ENCODE measurements around the gene C4B.
"Not testable (repeated sequence)": the region's sequence is repeated elsewhere in the genome, so short reads cannot be mapped to it uniquely, and the experiment has no call there.

Gene C4B

DNA sequence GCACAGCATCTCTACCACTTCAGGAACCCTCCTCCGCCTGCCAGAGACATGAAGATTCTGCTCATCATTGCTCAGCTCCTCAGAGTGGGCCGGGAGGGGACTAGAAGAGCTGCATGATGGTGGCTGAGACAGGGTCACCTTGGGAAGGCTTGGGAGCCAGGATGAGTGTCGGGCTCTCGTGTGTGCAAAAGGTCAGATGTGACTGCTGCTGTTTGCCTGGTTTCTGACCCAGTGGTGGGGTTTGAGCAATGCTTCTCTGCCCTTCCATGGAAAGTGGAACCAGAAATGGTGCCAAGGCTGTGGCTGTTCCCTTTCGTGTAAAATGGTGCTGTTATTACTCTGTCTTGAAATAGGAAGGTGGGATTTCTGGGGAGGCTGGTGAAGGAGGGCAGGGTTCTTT is 33.6 kb upstream of the C4B start:
- DNase-seq: not testable (repeated sequence)

DNA sequence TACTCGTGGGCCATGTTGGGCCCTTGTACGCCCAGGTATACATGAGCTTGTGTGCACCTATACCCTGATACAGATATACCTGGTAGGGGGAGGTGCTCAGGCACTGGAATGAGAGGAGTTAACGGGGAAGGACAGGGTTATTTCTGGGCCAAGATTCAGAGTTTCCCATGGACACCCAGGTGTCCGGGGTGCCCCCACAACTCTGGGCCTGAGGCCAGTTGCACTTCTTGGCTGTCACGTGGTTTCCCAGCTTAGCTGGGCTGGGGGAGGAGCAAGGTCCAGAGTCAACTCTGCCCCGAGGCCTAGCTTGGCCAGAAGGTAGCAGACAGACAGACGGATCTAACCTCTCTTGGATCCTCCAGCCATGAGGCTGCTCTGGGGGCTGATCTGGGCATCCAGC is 32.9 kb upstream of the C4B start, which contains the start of gene C4A:
TSS of gene C4A (plus strand) at position 314 of the 400 bp plus-strand sequence. CDS start at position 365, 51 bp downstream.
- not testable (repeated sequence) for DNase-seq

GRCh38 chr6:31989363-31989762 is 25.2 kb upstream of the C4B start:
- not testable (repeated sequence) for DNase-seq

DNA sequence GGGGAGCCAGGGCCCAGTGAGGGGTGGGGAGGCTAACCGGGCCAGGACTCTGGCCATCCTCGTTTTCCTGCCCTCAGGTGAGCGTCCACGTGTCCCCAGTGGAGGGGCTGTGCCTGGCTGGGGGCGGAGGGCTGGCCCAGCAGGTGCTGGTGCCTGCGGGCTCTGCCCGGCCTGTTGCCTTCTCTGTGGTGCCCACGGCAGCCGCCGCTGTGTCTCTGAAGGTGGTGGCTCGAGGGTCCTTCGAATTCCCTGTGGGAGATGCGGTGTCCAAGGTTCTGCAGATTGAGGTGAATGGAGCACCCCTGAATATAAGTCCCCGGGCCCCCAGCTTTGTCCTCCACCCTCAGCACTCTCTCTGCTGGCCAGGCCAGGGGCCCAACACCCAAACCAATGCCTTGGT is 20.2 kb upstream of the C4B start:
- not testable (repeated sequence) for DNase-seq

DNA sequence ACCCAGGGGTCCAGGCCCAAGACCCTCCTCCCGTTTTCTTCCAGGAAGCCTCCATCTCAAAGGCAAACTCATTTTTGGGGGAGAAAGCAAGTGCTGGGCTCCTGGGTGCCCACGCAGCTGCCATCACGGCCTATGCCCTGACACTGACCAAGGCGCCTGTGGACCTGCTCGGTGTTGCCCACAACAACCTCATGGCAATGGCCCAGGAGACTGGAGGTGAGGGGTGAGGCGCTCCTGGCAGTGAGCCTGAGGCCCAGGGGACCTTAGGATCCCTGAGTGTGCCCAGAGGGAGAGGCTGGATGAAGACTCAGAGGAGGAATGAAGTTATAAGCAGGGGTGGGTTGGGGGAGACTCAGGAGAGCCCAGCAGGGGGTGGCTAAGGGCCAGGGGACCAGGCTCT is 18.2 kb upstream of the C4B start:
- not testable (repeated sequence) for DNase-seq

DNA sequence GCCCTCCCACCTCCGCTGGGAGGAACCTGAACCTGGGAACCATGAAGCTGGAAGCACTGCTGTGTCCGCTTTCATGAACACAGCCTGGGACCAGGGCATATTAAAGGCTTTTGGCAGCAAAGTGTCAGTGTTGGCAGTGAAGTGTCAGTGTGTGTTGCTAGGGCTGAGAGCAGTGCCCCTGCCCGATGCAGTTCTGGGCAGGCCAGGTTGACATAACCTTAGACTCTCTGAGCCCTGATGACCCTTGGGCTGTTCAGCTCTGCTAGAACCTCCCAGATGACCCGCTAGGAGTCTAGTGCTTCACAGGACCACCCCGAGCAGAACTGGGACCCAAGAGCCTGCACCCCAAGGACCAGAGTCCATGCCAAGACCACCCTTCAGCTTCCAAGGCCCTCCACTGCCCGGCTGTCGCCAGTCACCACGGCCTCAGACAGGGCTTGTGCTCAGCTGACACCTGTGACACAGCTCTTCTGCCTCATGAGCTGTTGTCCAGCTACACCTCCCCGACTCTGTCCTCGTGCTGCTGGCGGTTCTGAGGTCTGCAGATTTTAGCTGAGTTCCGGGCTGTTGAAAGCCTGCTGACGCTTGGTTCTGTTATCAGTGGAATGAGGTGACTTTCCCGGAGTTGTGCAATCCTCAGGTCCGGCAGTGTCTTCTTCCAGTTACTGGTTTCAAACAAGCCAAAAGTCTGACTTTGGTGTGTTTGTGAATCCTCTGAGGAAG is 11.9 kb upstream of the C4B start:
- DNase-seq: not testable (repeated sequence)

GRCh38 chr6:32003301-32003700 is 11.3 kb upstream of the C4B start:
- DNase-seq: not testable (repeated sequence)

DNA sequence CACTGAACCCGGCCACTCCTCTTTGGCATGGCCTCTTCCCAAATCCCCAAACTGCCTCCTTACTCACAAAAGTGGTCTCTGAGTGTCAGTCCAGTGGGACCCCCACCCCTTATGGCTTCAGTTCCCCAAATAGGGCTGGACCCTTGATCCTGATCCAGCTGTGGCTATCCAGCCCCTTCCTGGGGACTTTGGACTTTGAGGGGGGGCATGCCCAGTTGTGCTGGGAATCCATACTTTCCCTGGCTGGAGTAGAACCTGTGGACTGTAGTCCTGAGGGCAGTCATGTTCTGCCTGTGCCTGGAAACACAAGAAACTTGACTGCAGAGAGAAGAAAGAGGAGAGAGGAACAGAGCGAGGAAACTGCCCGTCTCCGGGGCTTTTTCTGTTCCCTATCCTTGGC is 10.2 kb upstream of the C4B start:
- DNase-seq: not testable (repeated sequence)

- not testable (repeated sequence) for DNase-seq
These were observed 9.6 kb upstream of the C4B start for GRCh38 chr6:32004864-32005537.

GRCh38 chr6:32005538-32005880 is 9.1 kb upstream of the C4B start:
- not testable (repeated sequence) for DNase-seq

- DNase-seq: not testable (repeated sequence)
These were observed 8.5 kb upstream of the C4B start for GRCh38 chr6:32005991-32006529.

- DNase-seq: not testable (repeated sequence)
These were observed 7.5 kb upstream of the C4B start for GRCh38 chr6:32007086-32007485.

GRCh38 chr6:32008037-32008436 is 6.6 kb upstream of the C4B start:
- DNase-seq: not testable (repeated sequence)

GRCh38 chr6:32008616-32009015 is 6.0 kb upstream of the C4B start:
- DNase-seq: not testable (repeated sequence)

DNA sequence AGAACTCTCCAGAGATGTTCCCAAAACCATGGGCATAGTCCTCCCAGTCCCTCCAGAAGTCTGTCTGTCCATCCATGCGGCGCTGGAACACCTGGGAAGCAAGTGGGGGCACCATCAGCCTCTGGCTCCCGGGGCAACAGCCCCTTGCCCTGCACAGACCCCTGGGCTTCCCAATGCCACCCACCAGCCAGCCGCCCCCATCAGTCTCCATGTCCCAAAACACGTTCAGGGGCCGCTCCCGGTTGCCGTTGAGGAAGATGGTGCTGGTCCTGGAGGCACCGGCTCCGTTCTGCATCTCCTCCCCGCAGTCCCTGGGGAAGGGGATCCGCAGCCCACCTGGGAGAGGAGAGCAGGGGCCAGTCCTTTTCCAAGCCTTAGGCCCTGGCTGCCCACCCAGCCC is 5.1 kb upstream of the C4B start:
- DNase-seq: not testable (repeated sequence)

- DNase-seq: not testable (repeated sequence)
These were observed 3.6 kb upstream of the C4B start for GRCh38 chr6:32010856-32011530.

DNA sequence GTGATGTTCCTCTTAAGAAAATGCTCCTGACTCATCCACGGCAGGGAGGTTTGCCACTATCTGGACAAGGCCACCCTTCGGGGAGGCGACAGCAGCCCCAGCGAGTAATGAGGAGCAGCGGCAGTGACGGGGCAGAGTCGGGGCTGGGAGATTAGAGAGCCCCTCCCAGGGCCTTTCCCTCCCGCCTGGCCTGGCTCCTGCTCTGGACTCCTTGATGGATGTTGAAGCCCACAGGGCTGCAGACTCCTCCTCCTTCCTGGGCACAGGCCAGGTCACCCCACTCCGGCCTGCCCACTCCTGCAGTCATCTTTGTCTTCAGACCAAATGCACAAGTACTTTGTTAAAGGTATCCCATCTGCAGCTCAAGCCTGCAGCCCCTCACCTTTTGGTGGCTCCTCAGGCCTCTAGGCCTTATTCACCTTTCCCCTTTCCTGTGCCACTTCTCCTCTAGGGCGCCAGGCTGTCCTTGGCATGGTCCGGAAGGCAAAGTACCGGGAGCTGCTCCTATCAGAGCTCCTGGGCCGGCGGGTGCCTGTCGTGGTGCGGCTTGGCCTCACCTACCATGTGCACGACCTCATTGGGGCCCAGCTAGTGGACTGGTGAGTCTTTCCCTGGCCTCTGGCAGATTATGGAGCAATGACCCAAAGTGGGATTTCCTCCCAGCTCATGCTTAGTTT is 1.5 kb upstream of the C4B start:
- DNase-seq: peak in 2 of 58 donors; percentile 13 to 21

DNA sequence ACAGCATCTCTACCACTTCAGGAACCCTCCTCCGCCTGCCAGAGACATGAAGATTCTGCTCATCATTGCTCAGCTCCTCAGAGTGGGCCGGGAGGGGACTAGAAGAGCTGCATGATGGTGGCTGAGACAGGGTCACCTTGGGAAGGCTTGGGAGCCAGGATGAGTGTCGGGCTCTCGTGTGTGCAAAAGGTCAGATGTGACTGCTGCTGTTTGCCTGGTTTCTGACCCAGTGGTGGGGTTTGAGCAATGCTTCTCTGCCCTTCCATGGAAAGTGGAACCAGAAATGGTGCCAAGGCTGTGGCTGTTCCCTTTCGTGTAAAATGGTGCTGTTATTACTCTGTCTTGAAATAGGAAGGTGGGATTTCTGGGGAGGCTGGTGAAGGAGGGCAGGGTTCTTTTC is 857 bp upstream of the C4B start:
- not testable (repeated sequence) for DNase-seq

GRCh38 chr6:32022100-32022499 is 7.5 kb downstream of the C4B start:
- not testable (repeated sequence) for DNase-seq

- DNase-seq: not testable (repeated sequence)
These were observed 14.0 kb downstream of the C4B start for GRCh38 chr6:32028631-32029030.

DNA sequence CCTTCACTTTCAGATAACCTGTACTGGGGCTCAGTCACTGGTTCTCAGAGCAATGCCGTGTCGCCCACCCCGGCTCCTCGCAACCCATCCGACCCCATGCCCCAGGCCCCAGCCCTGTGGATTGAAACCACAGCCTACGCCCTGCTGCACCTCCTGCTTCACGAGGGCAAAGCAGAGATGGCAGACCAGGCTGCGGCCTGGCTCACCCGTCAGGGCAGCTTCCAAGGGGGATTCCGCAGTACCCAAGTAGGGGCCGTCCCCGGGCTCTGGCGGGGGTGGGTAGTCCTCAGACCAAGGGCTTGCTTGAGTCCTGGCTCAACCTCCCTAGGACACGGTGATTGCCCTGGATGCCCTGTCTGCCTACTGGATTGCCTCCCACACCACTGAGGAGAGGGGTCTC is 15.0 kb downstream of the C4B start:
- DNase-seq: not testable (repeated sequence)
